GM21529 (cell line): ENCODE measurements around the gene PDCD1LG2.

Experiments
- ATAC-seq: cut with Tn5 transposase; IDR thresholded peaks from one replicate; pipeline ENCODE4 v1.9.1; 2021; ENCODE audit not compliant: unreplicated experiment

PDCD1LG2 gene

DNA sequence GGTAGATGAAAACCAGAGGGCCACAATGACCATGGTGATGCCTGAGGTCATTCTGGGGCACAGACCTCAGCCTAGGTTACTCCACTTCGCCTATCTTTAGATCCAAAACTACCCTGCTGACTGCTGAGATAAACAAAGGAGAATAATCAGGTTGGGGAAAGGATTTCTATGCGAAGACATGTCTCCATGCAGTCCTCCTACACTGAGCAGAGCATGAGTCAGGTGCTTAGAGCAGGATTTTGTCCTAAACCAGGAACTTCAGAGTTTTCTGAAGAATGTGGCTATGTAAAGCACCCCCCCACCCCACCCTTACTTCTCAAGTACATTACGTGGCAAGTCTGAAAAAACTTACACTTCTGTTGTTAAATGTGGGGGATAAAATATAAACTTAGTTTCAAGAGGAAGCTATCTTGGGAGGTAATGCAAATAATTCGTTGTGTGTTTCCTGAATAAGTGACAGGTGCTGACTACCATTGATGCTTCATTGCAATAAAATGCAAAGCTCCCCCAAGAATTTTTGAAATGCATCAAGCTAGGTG is 19.4 kb downstream of the PDCD1LG2 start:
- peak; percentile 69 for ATAC-seq

DNA sequence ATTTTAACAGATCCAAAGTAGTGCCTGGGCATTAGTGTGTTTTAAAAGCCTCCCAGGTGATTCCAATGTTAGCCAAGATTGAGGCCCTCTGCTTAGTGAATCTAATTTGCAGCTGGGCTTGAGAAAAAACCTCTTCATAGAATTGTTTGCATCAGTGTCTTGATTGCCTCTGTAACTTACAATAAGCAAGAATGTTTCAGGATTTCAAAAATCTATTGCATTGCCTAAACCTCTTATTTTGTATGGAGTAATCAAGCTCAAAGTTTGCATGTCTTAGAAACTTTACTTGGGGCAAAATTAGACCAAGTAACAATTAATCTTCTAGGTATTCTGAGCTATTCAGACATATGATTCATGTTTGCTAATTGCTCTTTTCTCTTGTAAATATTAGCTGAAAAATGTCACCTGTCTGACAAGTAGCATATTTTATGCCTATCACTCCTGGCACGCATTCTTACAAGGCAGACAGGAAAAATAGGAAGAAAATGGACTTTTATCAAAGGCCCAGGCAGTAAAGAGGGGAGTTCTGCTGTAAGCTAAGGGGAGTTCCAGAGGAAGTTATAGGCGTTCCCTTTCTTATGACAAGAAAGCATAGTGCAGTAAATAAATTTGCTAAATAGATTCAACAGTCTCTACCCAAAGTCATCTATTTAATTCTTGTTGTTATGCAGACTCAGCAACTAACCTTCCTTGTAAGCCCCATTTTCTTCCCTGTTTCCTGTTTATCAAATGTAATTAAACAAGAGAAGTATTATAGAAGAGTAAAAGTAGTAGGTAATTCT is 21.0 kb downstream of the PDCD1LG2 start:
- ATAC-seq: no peak

DNA sequence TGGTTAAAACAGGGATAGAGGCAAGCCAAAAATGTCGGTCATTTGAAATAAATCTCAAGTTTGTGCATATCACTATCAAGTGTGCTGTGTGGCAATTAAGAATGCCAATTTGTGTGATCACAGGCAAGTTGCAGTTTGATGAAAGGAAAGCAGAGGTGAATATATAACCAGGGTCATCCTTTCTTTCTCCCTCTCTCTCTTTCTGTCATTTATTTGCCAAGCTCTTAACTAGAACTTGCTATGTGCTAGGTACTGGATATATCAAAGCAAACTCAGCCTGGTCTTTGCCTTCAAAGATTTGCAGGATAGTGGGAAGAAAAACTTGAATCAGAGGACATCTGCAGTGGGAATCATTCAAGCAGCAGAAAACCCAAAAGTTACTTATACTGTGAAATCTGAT is 22.0 kb downstream of the PDCD1LG2 start:
- no peak for ATAC-seq

DNA sequence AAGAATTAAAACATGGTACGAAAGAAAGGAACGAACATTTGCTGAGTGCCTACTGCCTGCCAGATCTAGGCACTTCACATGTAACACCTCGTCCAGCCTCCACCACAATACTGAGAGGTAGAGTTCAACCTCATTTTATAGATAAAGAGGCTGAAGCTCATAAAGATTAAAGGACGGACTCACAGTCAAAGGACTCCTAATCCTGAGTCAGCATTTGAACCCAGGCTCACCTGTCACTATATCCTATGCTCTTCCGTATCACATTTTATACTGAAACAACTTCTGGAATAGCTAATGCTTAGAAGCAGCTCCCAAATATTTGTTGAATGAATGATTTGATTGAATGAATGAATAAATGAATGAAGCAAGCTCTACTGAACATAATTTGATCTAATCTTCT is 22.5 kb downstream of the PDCD1LG2 start:
- ATAC-seq: no peak

DNA sequence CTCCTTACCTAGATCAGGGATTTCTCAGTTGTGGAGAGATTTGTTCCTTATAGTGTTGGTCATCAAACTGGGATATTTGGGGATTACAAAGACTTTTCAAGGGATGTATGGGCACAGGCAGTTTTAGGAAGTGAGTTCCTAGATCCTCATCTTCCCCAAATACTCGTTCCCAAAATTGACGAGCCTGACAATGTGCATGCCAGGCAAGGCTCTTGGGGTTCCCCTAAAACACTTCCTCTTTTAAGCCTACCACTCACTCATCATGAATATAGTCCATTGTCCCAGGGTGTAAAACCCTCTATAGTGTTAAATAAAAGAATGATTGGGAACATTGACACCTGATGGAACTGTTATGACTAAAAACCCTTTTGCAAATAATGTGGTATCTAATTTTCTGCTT is 26.4 kb downstream of the PDCD1LG2 start:
- no peak for ATAC-seq

DNA sequence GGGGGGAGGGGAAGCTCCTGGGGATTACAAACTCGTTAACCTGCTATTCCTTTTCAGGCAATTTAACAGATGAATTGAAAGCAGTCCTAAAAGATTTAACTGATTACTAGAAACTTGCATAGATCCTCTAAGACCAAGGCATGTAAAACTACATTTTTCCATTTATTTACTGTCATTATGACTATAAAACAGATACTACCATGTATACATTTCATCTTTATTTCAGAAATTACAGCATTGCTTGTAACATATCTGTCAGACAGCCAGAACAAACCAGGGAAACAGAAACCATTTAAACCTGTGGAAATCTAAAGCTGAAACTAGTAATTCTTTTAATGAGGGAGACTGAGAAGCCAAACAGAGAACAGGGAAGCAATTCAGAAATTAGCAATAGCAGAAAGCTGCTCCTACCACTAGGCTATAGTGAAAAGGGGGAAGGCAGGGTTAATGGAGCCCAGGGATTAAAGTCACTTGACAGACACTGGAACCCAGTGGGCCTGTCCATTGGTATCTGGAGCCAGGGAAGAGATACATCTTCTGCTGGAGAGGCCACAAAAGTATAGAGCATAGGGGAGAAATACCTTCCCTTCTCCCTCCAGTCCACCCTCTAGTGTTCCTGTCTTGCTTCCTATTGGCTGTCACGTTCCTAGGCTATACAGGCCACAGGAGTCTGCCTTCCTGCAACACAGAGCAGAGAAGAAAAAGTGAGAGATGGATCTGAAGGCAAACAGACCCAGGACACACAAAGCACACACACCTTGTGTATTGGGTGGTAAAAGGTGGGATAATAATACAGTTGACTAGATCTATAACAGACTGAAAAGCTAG is 33.8 kb downstream of the PDCD1LG2 start:
- no peak for ATAC-seq

DNA sequence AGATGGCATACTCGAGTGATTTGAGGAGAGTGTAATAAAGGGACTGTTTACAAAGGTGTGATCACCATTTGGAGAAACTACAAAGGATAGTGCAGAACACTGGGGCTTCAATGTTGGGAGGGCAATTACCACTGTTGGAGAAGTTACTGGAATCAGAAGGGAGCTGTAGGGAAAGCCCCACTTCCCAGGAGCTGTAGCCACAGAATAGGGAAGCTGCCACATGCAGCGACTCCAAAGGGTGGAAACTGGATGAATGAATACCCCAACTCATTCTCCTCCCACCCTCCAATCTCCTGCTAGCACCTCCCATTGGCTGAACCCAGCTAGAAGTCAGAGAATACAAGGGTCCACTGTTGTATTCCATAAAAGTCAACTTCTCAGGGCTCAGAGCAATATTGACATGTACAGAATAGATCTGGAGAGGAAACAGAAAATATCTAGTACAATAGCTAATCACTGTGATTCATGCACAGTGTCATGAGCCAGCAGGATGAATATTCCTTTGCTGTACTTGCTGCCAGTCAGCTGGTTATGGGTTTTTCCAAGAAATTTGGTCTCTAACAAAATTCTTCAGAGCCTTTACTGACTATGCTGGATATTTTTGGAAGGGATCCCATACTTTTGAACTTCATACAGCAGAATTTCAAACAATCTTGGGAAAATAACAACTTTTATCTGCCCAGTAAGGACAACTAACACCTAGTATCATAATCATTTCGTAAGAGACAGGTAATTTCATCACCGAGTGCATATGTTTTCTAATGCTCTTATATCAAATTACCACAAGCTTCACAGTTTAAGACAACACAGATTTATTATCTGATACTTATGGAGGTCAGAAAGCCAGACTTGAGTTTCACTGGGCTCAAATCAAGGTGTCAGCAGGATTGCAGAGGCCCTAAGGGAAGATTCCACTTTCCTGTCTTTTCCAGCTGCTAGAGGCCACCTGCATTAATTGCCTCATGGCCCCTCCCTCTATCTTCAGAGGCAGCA is 39.6 kb downstream of the PDCD1LG2 start:
- ATAC-seq: no peak

DNA sequence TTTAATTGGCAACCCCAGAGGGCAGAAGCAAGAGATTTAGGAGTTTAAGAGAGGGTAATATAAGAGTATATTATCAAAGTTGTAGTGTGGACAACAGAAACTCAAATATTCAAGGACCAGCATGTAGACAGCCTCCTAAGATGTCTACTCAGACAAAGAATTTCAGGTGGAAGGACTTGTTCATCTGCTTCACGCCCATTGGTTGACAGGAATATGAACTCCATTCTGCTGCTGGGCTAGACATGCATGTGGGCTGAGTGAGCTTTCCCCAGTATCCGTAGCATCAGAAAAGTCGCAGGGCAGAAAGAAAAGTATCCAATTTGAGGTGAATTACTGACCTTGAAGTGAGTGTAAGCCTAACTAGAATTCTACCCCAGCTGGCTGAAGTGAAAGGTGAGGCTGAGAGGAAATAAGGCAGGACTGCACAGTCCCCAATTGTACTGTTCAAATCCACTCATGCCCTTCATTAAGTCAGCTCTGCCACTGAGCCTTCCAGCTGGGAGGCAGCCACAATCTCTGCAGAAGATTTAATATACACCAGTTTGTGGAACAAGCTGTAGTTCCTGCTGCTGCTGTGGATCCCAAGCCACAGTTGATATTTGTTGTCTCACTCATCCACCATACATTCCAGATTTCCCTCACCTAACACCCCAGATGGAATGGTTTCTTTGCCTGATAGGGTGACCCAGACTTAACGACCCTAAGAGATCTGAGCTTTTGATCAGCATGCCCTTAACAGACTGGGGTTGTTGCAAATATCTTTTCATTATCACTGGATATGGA is 41.2 kb downstream of the PDCD1LG2 start:
- no peak for ATAC-seq

DNA sequence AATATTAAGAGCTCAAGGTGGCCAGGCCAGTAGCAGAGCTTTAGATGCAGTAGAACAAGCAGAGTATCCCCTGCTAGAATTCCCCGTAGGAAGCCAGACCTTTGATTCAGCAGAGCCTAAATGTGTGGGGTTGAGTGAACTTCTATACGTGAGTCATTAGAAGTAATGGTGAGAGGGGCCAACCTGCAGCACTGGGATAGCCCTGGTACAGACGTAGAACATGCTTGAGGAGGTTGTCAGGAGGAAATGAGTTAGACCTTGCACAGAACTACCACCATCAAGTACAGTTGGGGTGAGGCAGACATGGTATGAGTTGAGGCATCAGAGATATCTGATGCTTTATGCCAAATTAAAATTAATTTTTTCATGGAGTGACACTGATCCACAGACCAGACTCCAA is 42.0 kb downstream of the PDCD1LG2 start:
- no peak for ATAC-seq

DNA sequence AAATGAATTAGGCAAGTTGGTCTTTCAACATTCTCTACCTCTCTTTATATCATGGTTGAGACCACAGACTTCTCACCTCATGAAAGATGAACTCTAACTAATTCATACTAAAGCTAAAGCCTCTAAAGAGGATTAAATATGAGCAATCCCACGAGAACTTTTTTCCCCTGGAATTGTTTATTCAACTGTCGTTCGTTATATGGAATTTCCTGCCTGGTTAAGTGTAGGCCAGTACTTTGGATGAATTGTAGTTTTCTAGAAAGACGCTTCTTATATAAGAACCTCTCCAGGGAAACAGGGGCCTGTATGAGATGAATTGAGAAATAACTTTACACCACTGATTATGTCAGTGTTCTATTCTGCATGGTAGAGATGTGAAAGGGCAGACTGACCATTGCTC is 42.9 kb downstream of the PDCD1LG2 start:
- ATAC-seq: no peak

DNA sequence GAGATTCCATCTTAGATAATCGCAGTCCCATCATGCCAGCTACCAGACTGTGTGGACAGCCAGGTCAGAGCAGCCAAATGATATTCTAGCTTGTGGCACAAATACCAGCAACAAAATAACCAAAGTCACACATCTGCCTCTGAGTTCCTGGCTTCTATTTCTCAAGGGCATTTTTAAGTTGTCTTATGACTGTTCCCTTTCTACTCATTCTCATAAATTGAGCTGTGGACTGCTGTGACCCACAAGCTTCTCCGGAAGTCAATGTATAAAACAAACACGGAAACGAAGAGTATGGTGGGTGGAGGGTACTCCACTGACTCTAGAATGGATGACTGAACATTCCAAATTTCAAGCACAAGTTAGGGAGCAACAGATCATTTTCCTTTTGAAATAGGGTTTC is 43.9 kb downstream of the PDCD1LG2 start:
- peak; percentile 82 for ATAC-seq

DNA sequence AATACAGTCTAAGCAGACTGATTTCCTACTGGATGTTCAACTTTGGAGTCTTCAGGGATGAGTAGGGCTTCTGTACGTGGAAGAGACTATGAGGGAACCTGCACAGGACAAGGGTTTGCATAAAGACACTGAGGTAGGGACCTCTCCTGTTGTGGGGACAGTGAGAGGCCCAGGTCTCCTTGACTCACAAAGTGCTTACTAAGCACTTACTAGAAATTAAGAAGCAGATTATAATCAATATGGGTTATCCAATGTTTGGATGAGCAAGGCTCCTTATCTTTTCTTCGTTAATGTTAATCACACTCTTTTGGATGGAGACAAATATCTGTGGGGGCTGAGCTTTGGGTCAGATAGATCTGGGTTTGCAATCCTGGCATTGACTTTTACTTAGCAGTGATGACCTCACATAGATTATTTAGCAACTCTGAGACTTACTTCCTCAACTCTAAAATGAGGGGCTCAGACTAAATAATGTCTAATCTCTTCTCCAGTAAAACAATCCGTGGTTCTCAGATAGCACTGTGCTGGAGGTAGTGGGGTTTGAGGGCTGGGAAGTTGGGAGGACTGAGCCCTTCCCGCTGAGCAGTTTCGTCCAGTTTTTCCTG is 45.9 kb downstream of the PDCD1LG2 start:
- no peak for ATAC-seq

DNA sequence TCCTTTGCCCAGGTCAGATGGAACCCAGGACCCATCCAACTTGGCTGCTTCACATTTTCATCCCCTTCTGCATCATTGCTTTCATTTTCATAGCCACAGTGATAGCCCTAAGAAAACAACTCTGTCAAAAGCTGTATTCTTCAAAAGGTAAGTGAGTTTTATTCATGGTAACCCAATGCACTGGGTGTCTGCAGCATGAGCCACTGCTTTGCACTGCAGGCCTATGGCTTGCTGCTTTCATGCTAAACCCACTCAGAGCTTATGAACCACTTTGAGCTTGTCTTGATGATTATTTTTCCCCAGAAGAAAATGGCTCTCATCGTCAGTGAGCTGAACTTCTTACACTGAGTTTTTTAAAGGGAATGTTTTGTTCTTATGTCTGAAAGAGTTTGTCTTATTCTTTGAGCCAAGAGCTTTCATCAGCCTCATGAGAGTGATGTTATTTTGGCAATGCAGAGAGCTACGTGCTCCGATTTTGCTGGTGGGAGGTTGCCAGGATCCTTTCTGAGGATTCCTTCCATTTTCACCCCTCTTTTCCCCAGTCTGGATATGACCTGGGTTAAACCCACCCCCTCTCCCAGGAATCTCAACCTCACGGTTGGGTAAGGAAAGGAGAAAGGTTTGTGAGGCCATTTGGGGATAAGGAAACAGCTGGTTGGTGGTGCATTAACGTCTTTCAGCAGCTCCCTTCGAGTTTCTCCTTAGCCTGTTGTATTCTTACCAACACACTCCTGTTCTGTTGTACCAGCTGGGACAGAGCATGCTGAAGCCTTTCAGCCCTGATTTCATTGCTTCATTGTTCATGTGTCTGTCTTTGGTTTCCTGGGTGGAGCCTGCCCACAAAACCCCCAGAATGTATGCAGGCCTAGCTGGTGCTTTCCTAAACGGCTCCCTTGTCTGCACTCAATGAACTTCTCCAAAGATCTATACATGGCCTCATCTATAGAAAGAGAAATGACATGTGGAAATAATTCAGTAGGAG is 47.6 kb downstream of the PDCD1LG2 start:
- peak; percentile 58 for ATAC-seq

DNA sequence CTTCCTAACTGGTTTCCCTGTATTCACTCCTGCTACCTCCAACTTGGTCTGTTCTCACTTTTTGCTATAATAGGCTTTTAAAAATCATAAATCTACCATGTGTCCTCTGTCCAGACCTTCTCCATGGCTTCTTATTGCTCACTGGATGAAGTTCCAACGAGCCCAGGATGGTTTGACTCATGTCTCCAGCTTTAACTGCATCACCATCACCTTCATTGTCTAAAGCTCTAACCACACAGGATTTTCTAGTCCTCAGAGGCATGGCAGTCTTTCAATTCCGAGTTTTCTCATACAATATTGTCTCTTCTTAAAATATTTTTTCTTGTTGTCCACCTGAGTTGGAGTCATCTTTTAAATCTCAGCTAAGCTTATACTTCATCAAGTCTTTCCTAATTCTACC is 49.3 kb downstream of the PDCD1LG2 start:
- no peak for ATAC-seq

DNA sequence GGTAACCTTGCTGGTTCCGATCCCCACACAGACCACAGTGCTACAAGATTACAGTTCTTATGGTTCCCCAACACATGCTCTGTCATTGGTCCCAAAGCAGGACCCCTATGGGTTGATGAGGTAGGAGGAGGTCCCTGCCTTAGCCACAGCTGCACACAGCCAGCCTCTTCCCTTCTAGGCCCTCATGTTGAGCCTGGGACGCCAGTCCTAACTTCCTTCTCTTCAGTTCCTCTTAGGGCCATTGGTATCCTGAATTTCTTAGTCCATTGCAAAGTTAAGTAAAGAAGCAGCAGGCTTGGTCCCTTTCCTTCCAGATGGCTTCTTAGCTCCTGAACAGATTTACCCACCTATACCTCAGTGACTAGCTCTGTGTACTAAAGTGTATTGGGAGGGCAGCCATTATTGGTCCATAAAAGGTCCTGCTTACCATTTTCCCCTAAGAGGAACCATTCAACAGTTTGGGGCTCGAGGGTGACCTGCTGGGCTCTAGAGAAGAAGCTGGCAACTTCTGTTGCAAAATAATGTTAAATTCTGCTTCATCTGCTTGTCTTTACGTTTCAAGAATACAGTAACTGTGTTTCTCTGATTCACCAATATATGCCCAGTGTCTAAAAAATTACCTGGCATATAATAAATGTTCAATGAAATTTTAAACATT is 50.2 kb downstream of the PDCD1LG2 start:
- no peak for ATAC-seq

DNA sequence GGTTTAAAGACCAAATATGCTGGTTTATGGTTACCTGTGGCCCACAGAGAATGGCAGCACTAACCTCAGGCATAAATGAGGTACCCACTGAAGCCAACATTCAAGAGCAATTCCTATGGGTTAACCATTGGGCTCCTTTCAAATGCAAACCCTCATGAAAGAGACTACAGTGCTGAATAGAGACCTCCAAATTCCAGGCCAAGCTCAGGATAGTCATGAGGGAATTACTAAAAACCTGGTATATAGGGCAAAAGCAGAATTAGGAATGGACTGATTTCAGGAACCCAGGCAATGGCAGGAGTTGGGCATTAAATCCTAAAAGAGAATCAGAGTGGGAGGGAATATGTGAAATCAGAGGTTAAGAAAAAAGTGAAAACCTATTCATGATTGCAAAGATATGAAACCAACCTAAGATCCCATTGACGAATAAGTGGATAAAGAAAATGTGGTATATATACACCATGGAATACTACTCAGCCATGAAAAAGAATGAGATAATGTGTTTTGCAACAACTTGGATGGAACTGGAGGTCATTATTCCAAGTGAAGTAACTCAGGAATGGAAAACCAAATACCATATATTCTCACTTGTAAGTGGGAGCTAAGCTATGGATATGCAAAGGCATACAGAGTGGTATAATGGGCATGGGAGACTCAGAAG is 51.6 kb downstream of the PDCD1LG2 start:
- no peak for ATAC-seq

DNA sequence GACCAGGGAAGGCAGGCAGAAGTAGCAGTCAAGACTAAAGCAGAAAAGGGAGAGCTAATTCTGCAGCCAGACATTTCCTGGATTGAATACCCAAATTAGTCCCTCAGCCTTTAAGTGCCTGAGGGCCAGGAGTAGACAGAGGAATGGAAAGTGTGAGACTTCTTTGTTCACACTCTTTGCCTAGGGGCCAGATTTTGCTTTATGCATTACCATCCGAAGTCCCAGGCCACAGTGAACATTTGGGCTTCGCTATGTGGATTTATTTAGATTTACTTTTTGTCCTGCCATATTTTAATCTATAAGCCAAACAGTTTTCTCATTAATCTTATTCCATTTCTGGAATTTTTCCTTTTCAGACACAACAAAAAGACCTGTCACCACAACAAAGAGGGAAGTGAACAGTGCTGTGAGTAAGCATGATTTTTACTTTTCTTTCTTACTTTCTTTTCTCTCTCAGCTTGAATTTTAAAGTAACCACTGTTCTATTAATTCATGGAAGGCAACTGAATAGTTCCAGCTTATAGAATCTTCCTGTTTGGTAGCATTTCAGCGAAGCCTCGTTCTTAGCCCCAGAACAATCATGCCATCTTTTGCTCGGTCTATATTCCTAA is 52.6 kb downstream of the PDCD1LG2 start:
- no peak for ATAC-seq
